Sigmoid colon (tissue), 4 donors: ENCODE measurements around the gene XCL1.

Experiments
- CTCF ChIP-seq, 4 experiments: fragments of 450-650 bp in 3 of 4; fragments of 200-600 bp in 1 of 4; IDR thresholded peaks; one replicate each; pipeline ENCODE4 v1.5.1; 2016 to 2019; ENCODE audit warnings: antibody characterized with exemption in 4 of 4, mild to moderate bottlenecking in 3 of 4, moderate library complexity in 2 of 4
- EP300 ChIP-seq, 4 donors: sonication (generic); formaldehyde crosslinking; IDR thresholded peaks; one replicate each; pipeline ENCODE4 v1.6.1; 2017; ENCODE audit warnings: antibody characterized with exemption in 4 of 4
- POLR2A ChIP-seq, 2 donors: fragments of 450-650 bp; IDR thresholded peaks; one replicate each; pipeline ENCODE4 v1.6.1; 2016; ENCODE audit warnings: antibody characterized with exemption in 2 of 2, mild to moderate bottlenecking in 2 of 2, moderate library complexity in 2 of 2
- POLR2AphosphoS5 ChIP-seq, 4 donors: sonication (generic); formaldehyde crosslinking; IDR thresholded peaks; one replicate each; pipeline ENCODE4 v1.6.1; 2017; ENCODE audit warnings: antibody characterized with exemption in 4 of 4

GRCh38 chr1:168583571-168583970, 7.2 kb downstream of the XCL1 start:
- TF ChIP-seq POLR2AphosphoS5 (IDR thresholded peaks at IDR 0.05) (no peak), CTCF (IDR thresholded peaks at IDR 0.05) (no peak), POLR2A (IDR thresholded peaks at IDR 0.05) (no peak), EP300 (IDR thresholded peaks at IDR 0.05) (no peak)
